Vagina (tissue), 2 donors: Measurements from ENCODE around the gene ARL6IP5. TPM values are rescaled to one million over a fixed set of nuclear protein-coding genes. Genes with fewer than 3 reads are reported as not detected.
A peak's percentile ranks its signal among the peaks of the same experiment; 100 is the strongest.

Source experiments
- DNase-seq, 2 donors: peaks; one replicate each; pipeline ENCODE4 v3.0.0-alpha.2; 2017; ENCODE audit errors: extremely low spot score in 2 of 2
- H3K27ac ChIP-seq: fragments of 200-600 bp; sonication (generic); one replicate; pipeline ENCODE4 v1.5.1; 2019
- H3K27me3 ChIP-seq: fragments of 200-600 bp; sonication (generic); one replicate; pipeline ENCODE4 v1.5.1; 2019
- H3K36me3 ChIP-seq, 2 donors: fragments of 200-600 bp; sonication (generic); one replicate each; pipeline ENCODE4 v1.5.1; 2017 to 2019
- H3K4me1 ChIP-seq: fragments of 200-600 bp; sonication (generic); one replicate; pipeline ENCODE4 v1.5.1; 2019
- H3K4me3 ChIP-seq, 2 donors: fragments of 200-600 bp; sonication (generic); 1 replicate in 1 of 2; 2 replicates in 1 of 2; pipeline ENCODE4 v1.5.1; 2016 to 2019
- H3K9me3 ChIP-seq: fragments of 200-600 bp; sonication (generic); one replicate; pipeline ENCODE4 v1.5.1; 2019
- CTCF ChIP-seq, 3 experiments: fragments of 450-650 bp in 2 of 3; fragments of 200-600 bp in 1 of 3; sonication (generic) in 1 of 3; IDR thresholded peaks; one replicate each; pipeline ENCODE4 v1.5.1; 2017 to 2019; ENCODE audit warnings: antibody characterized with exemption in 3 of 3, mild to moderate bottlenecking in 2 of 3, moderate library complexity in 2 of 3
- POLR2A ChIP-seq, 2 donors: fragments of 450-650 bp; IDR thresholded peaks; one replicate each; pipeline ENCODE4 v1.6.1; 2017; ENCODE audit warnings: antibody characterized with exemption in 2 of 2, mild to moderate bottlenecking in 2 of 2, moderate library complexity in 2 of 2
- POLR2AphosphoS5 ChIP-seq, 2 donors: sonication (generic); formaldehyde crosslinking; IDR thresholded peaks; one replicate each; pipeline ENCODE4 v1.9.0; 2017; ENCODE audit warnings: antibody characterized with exemption in 2 of 2, mild to moderate bottlenecking in 2 of 2, low read depth in 1 of 2; ENCODE audit not compliant: insufficient read depth in 1 of 2
- intact Hi-C: fragments of 100-400 bp; cut with DNase I; formaldehyde crosslinking; loops from one replicate; pipeline ENCODE4 v1.15.1; 2023
- total RNA-seq: library from RNA; depleted of rRNA; stranded (reverse); fragments of >200 nt; gene quantifications from one replicate; pipeline ENCODE4 v1.2.3, GENCODE V29; 2016

ARL6IP5 gene
- total RNA-seq, 1 donor from 2014 or later = 86.9 TPM

- H3K9me3 ChIP-seq = no peaks in the 10 kb centered on the region
- DNase-seq = no peak
- no peaks in the 10 kb centered on the region for H3K27me3 ChIP-seq
- peaks cover 67% of the 10 kb centered on the region for H3K4me1 ChIP-seq
- peak overlapping the region; percentile 22 for H3K27ac ChIP-seq
- intact Hi-C loops = no loop called here
- no peaks in the 10 kb centered on the region for H3K36me3 ChIP-seq
- H3K4me3 ChIP-seq = no peak overlapping the region
- no peak for TF ChIP-seq POLR2AphosphoS5 (IDR thresholded peaks at IDR 0.05; ENCODE audit: insufficient read depth in 1 of 2, low read depth in 1 of 2)
- TF ChIP-seq POLR2A (IDR thresholded peaks at IDR 0.05) = no peak
- no peak for TF ChIP-seq CTCF (IDR thresholded peaks at IDR 0.05)
Measured at GRCh38 chr3:69096299-69096698, 11.6 kb downstream of the ARL6IP5 start.

GRCh38 chr3:69097407-69098086 is 12.8 kb downstream of the ARL6IP5 start:
- Histone ChIP-seq H3K36me3 (peaks cover 0 to 9% of the 10 kb centered on the region in 2 donors), H3K4me3 (no peak overlapping the region), H3K4me1 (peaks cover 55% of the 10 kb centered on the region), H3K27ac (no peak overlapping the region), H3K27me3 (no peaks in the 10 kb centered on the region), H3K9me3 (no peaks in the 10 kb centered on the region)
- TF ChIP-seq CTCF (IDR thresholded peaks at IDR 0.05) = no peak
- no peak for TF ChIP-seq POLR2A (IDR thresholded peaks at IDR 0.05)
- no peak for TF ChIP-seq POLR2AphosphoS5 (IDR thresholded peaks at IDR 0.05; ENCODE audit: insufficient read depth in 1 of 2, low read depth in 1 of 2)
- DNase-seq = no peak
- intact Hi-C loops = no loop called here

GRCh38 chr3:69099576-69099975 is 14.8 kb downstream of the ARL6IP5 start:
- no peak for DNase-seq
- Histone ChIP-seq H3K27ac (no peak overlapping the region), H3K9me3 (no peaks in the 10 kb centered on the region), H3K36me3 (peaks cover 0 to 27% of the 10 kb centered on the region in 2 donors), H3K4me3 (no peak overlapping the region), H3K4me1 (peaks cover 38% of the 10 kb centered on the region), H3K27me3 (no peaks in the 10 kb centered on the region)
- intact Hi-C loops = no loop called here
- TF ChIP-seq POLR2AphosphoS5 (IDR thresholded peaks at IDR 0.05; ENCODE audit: insufficient read depth in 1 of 2, low read depth in 1 of 2) (no peak), CTCF (IDR thresholded peaks at IDR 0.05) (no peak), POLR2A (IDR thresholded peaks at IDR 0.05) (no peak)

GRCh38 chr3:69102384-69102783 is 17.6 kb downstream of the ARL6IP5 start:
- DNase-seq = no peak
- intact Hi-C loops = no loop called here
- TF ChIP-seq POLR2A (IDR thresholded peaks at IDR 0.05) (no peak), CTCF (IDR thresholded peaks at IDR 0.05) (no peak), POLR2AphosphoS5 (IDR thresholded peaks at IDR 0.05; ENCODE audit: insufficient read depth in 1 of 2, low read depth in 1 of 2) (no peak)
- Histone ChIP-seq H3K9me3 (no peaks in the 10 kb centered on the region), H3K4me1 (peaks cover 34% of the 10 kb centered on the region), H3K4me3 (no peak overlapping the region), H3K36me3 (peaks cover 0 to 27% of the 10 kb centered on the region in 2 donors), H3K27ac (no peak overlapping the region), H3K27me3 (no peaks in the 10 kb centered on the region)

- intact Hi-C loops = no loop called here
- Histone ChIP-seq H3K9me3 (no peaks in the 10 kb centered on the region), H3K27ac (no peak overlapping the region), H3K36me3 (peaks cover 0 to 27% of the 10 kb centered on the region in 2 donors), H3K4me3 (no peak overlapping the region), H3K4me1 (peaks cover 29% of the 10 kb centered on the region), H3K27me3 (no peaks in the 10 kb centered on the region)
- no peak for TF ChIP-seq POLR2AphosphoS5 (IDR thresholded peaks at IDR 0.05; ENCODE audit: insufficient read depth in 1 of 2, low read depth in 1 of 2)
- TF ChIP-seq CTCF (IDR thresholded peaks at IDR 0.05) = no peak
- TF ChIP-seq POLR2A (IDR thresholded peaks at IDR 0.05) = no peak
- no peak for DNase-seq
Measured at GRCh38 chr3:69103123-69103522, 18.4 kb downstream of the ARL6IP5 start.
